GM12801 (cell line): ENCODE results near the gene KCND3.

ENCODE experiments used
- TF ChIP-seq, protein P1 (sequence below): IDR thresholded peaks from one replicate; pipeline ENCODE4 v1.5.1; 2011; ENCODE audit warnings: control low read depth; ENCODE audit not compliant: insufficient read length; ENCODE audit errors: extremely low read depth

The KCND3 gene

DNA sequence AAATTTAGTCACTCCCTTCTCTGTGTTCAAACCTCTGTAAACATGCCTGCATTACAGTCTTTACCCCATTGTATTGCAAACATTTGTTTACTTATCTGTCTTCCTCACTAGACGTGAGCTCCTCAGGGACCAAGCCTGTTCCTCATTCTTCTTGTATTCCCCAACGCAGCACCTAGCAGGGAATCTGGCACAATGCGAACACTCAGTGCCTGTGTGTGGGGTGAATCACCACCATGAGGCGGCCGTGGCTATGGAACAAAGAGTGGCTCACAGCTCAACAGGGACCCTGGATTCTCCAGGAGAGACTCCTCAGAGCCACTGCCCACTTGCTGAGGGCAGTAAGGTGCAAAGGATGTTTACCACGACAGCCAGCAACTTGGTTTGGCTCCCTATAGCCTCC, 137.9 kb downstream of the KCND3 start:
- TF ChIP-seq, protein P1, sequence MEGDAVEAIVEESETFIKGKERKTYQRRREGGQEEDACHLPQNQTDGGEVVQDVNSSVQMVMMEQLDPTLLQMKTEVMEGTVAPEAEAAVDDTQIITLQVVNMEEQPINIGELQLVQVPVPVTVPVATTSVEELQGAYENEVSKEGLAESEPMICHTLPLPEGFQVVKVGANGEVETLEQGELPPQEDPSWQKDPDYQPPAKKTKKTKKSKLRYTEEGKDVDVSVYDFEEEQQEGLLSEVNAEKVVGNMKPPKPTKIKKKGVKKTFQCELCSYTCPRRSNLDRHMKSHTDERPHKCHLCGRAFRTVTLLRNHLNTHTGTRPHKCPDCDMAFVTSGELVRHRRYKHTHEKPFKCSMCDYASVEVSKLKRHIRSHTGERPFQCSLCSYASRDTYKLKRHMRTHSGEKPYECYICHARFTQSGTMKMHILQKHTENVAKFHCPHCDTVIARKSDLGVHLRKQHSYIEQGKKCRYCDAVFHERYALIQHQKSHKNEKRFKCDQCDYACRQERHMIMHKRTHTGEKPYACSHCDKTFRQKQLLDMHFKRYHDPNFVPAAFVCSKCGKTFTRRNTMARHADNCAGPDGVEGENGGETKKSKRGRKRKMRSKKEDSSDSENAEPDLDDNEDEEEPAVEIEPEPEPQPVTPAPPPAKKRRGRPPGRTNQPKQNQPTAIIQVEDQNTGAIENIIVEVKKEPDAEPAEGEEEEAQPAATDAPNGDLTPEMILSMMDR, result no peak

DNA sequence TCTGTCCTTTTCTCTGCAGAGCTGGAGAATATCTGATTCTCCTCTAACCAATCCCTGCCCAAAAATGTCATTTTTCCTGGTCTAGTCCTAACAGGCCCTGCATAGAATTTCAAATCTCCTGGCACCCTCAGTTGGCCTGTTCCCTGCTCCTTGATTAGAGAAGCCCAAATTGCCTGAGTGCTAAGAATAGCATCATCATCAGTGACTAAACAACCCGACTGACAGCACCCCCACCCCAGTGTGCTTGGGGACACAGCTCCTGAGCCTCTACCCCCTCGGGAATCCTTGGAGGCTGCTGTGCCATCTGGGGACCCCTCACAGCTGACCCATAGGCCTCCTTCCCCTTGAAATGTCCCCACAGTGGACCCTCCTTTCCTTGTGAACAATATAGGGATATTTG, 139.4 kb downstream of the KCND3 start:
- TF ChIP-seq, protein P1, result no peak

- TF ChIP-seq, protein P1, result no peak
These were observed 140.5 kb downstream of the KCND3 start for GRCh38 chr1:111848852-111849545.

DNA sequence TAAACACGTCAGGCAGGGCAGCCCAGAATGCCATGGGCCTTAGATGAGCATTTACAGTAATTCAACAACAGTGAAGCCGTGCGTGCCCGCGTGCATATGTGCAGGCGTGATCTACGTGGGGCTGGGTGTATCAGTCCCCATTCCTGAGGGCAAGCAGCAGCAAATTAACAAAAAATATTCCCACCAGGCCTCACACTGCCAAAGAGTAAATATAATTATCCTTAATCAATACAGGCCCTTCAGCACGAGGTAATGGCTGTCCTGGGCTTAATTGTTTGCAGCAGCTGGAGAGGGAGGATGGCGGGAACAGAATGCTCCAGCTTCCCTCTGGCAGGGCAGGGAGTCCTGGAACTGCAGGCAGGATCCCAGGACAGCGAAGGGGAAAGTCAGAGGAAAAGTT, 142.0 kb downstream of the KCND3 start:
- TF ChIP-seq, protein P1, result no peak

- TF ChIP-seq, protein P1, result no peak
These were observed 142.6 kb downstream of the KCND3 start for GRCh38 chr1:111846842-111847241.

GRCh38 chr1:111843177-111843576, 146.3 kb downstream of the KCND3 start:
- TF ChIP-seq, protein P1, result no peak

DNA sequence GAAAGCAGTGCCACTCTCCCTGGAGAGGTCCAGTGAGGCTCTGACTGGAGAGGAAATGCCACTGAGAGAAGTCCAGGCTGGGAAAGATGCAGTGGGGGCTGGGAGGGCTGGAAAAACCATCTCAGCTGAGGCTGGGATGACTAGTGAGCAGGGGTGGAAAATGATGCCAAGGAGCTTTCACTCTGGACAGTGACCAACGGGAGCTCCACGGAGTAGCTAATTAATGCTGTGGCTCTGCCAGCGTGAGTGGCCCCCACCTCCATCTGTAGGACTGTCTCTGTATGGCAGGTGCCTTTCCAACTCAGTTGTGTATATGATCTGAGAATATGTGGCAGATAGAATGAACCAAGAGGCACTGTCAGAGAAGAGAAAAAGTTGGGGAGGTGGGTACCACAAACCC, 147.1 kb downstream of the KCND3 start:
- TF ChIP-seq, protein P1, result no peak
